ENCODE results near the gene MLLT6. TPM values are rescaled to one million over a fixed set of nuclear protein-coding genes. Genes with fewer than 3 reads are reported as not detected.

The MLLT6 gene
- total and polyA plus RNA-seq, 2 of the 13 experiments (the other 11 are each of a cell fraction or from before 2014, with no cell fraction given), result 50.7 to 69.5 TPM

DNA sequence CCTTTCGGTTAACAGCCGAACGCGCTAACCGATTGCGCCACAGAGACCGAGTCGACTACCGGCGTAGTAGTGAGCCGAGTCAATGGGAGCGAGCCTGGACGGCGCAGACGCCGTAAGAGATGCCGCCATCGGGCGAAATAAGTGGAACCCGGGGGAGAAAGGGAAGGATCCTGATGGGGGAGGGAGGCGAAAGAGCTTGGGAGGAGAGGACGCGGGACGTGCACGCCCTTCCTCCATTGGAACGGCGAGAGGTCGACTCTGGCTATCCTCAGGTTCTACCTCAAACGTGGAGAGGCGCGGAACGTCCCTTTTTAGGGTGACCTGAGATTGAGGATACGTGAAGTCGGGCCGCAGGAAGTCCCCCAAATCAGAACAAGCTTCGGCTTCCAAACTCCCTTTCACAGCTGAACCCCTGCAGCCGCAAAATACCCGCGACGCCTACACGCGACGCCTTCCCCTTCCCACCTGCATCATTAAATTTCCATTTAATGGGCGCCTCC lies 46.8 kb downstream of the MLLT6 start (continued):
- TF ChIP-seq CENPT (CRISPR knock-in tag; IDR thresholded peaks at IDR 0.05; ENCODE audit: low read depth), result no peak
- TF ChIP-seq ZFP62 (CRISPR knock-in tag; IDR thresholded peaks at IDR 0.05), result no peak
- TF ChIP-seq SRSF1 (optimal IDR thresholded peaks at IDR 0.05; ENCODE audit: low read depth, low read length), result peak; percentile 29
- TF ChIP-seq PHF20 (CRISPR knock-in tag; IDR thresholded peaks at IDR 0.05), result no peak
- TF ChIP-seq ZNF431 (CRISPR knock-in tag; IDR thresholded peaks at IDR 0.05; ENCODE audit: borderline replicate concordance, low read depth), result peak; percentile 73
- no peak for TF ChIP-seq NFIC (IDR thresholded peaks at IDR 0.05; ENCODE audit: low read length)
- TF ChIP-seq SMYD3 (CRISPR knock-in tag; IDR thresholded peaks at IDR 0.05), result no peak
- no peak for TF ChIP-seq ZNF292 (CRISPR knock-in tag; IDR thresholded peaks at IDR 0.05; ENCODE audit: borderline replicate concordance, low read depth)
- TF ChIP-seq, protein P1, sequence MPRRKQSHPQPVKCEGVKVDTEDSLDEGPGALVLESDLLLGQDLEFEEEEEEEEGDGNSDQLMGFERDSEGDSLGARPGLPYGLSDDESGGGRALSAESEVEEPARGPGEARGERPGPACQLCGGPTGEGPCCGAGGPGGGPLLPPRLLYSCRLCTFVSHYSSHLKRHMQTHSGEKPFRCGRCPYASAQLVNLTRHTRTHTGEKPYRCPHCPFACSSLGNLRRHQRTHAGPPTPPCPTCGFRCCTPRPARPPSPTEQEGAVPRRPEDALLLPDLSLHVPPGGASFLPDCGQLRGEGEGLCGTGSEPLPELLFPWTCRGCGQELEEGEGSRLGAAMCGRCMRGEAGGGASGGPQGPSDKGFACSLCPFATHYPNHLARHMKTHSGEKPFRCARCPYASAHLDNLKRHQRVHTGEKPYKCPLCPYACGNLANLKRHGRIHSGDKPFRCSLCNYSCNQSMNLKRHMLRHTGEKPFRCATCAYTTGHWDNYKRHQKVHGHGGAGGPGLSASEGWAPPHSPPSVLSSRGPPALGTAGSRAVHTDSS (CRISPR knock-in tag; conservative IDR thresholded peaks at IDR 0.05), result no peak
- no peak for TF ChIP-seq ZNF329 (CRISPR knock-in tag; IDR thresholded peaks at IDR 0.05; ENCODE audit: low read depth)
- TF ChIP-seq, protein P2, sequence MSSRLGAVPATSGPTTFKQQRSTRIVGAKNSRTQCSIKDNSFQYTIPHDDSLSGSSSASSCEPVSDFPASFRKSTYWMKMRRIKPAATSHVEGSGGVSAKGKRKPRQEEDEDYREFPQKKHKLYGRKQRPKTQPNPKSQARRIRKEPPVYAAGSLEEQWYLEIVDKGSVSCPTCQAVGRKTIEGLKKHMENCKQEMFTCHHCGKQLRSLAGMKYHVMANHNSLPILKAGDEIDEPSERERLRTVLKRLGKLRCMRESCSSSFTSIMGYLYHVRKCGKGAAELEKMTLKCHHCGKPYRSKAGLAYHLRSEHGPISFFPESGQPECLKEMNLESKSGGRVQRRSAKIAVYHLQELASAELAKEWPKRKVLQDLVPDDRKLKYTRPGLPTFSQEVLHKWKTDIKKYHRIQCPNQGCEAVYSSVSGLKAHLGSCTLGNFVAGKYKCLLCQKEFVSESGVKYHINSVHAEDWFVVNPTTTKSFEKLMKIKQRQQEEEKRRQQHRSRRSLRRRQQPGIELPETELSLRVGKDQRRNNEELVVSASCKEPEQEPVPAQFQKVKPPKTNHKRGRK (CRISPR knock-in tag; IDR thresholded peaks at IDR 0.05), result no peak
- no peak; the same call in 1 of the 2 replicates for TF ChIP-seq JDP2 (CRISPR knock-in tag; IDR thresholded peaks at IDR 0.05; ENCODE audit: borderline replicate concordance)
- TF ChIP-seq ZNF446 (CRISPR knock-in tag; IDR thresholded peaks at IDR 0.05), result no peak
- TF ChIP-seq ZMAT5 (CRISPR knock-in tag; IDR thresholded peaks at IDR 0.05; ENCODE audit: borderline replicate concordance, low read depth), result no peak
- TF ChIP-seq ATM (IDR thresholded peaks at IDR 0.05; ENCODE audit: borderline replicate concordance), result no peak
- TF ChIP-seq, protein P3, sequence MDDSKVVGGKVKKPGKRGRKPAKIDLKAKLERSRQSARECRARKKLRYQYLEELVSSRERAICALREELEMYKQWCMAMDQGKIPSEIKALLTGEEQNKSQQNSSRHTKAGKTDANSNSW (CRISPR knock-in tag; IDR thresholded peaks at IDR 0.05; ENCODE audit: borderline replicate concordance), result no peak
- TF ChIP-seq, protein P4, sequence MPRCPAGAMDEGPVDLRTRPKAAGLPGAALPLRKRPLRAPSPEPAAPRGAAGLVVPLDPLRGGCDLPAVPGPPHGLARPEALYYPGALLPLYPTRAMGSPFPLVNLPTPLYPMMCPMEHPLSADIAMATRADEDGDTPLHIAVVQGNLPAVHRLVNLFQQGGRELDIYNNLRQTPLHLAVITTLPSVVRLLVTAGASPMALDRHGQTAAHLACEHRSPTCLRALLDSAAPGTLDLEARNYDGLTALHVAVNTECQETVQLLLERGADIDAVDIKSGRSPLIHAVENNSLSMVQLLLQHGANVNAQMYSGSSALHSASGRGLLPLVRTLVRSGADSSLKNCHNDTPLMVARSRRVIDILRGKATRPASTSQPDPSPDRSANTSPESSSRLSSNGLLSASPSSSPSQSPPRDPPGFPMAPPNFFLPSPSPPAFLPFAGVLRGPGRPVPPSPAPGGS (CRISPR knock-in tag; IDR thresholded peaks at IDR 0.05), result no peak
- peak; percentile 45; the same call in 1 of the 2 replicates for TF ChIP-seq NFYC (CRISPR knock-in tag; IDR thresholded peaks at IDR 0.05)
- TF ChIP-seq CBX5 (CRISPR knock-in tag; IDR thresholded peaks at IDR 0.05; ENCODE audit: borderline replicate concordance), result no peak; the same call in 1 of the 2 replicates
- peak; percentile 93 for TF ChIP-seq ZNF605 (CRISPR knock-in tag; IDR thresholded peaks at IDR 0.05)
- no peak for TF ChIP-seq ZNF678 (CRISPR knock-in tag; IDR thresholded peaks at IDR 0.05)
- TF ChIP-seq SOX6 (IDR thresholded peaks at IDR 0.05), result no peak
- peak; percentile 55; the same call in 1 of the 2 replicates for TF ChIP-seq SOX6 (CRISPR knock-in tag; IDR thresholded peaks at IDR 0.05)
- TF ChIP-seq MXD1 (CRISPR knock-in tag; IDR thresholded peaks at IDR 0.05), result no peak
- no peak for TF ChIP-seq ZNF382 (CRISPR knock-in tag; IDR thresholded peaks at IDR 0.05; ENCODE audit: borderline replicate concordance)

All from HepG2 (cell line).